NB4 (cell line): ENCODE results near the gene TLCD1.

Experiments used
- CTCF ChIP-seq: IDR thresholded peaks from one replicate; pipeline ENCODE4 v1.5.1; 2012; ENCODE audit warnings: low read depth, low read length
- MAX ChIP-seq: IDR thresholded peaks from 2 replicates; pipeline ENCODE4 v1.6.1; 2011; ENCODE audit warnings: low read depth, low read length

- no peak for TF ChIP-seq CTCF
- TF ChIP-seq MAX: no peak
Measured at GRCh38 chr17:28704219-28704858, 21.7 kb downstream of the TLCD1 start.
